GM19043 (cell line): ENCODE results near the gene SPCS1.
"Not testable (repeated sequence)": the region's sequence is repeated elsewhere in the genome, so short reads cannot be mapped to it uniquely, and the experiment has no call there.

Source experiments
- ATAC-seq: cut with Tn5 transposase; IDR thresholded peaks from one replicate; pipeline ENCODE4 v1.9.1; 2021; ENCODE audit warnings: low read depth; ENCODE audit not compliant: unreplicated experiment

The SPCS1 gene

DNA sequence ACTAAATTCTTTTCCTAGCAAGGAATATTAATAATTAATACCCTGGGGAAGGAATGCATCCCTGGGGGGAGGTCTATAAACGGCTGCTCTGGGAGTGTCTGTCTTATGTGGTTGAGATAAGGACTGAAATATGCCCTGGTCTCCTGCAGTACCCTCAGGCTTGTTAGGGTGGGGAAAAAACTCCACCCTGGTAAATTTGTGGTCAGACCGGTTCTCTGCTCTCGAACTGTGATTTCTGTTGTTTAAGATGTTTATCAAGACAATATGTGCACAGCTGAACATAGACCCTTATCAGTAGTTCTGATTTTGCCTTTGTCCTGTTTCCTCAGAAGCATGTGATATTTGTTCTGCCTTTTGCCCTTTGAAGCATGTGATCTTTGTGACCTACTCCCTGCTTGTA, 22.8 kb downstream of the SPCS1 start:
- ATAC-seq, result not testable (repeated sequence)

GRCh38 chr3:52730681-52731080, 24.8 kb downstream of the SPCS1 start:
- ATAC-seq, result no peak

DNA sequence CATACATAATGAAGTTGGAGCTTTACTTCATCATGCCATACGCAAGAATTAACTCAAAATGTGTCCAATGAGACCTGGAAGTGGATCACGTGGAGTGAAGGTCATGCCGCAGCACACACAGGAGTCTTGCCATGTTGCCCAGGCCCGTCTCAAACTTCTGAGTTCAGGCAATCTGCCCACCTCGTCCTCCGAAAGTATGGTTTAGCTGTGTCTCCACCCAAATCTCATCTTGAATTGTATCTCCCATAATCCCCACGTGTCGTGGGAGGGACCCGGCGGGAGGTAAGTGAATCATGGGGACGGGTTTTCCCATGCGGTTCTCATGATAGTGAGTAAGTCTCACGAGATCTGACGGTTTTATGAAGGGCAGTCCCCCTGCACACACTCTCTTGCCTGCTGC, 25.7 kb downstream of the SPCS1 start:
- ATAC-seq, result no peak

GRCh38 chr3:52733256-52733891, 27.5 kb downstream of the SPCS1 start:
- ATAC-seq, result no peak

DNA sequence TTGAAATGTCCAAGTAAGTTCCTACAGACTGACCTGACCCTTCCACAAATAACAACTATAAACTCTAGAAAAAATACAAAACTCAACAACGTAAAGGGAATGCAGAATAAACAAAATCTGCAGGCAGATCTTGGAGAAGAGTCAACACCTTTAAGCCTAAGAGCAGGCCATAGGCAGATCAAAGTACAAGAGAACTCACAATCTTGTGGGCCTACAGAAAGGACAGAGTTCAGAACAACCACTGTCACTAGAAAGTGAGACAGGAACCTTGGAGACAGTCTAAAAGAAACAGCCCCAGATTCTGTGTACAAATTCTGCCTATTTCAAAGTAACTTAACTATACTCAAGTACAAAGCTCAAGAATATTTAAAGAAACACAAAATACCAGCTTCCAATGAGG, 33.8 kb downstream of the SPCS1 start:
- no peak for ATAC-seq

- no peak for ATAC-seq
These were observed 36.6 kb downstream of the SPCS1 start for GRCh38 chr3:52742418-52743041.

- no peak for ATAC-seq
These were observed 37.2 kb downstream of the SPCS1 start for GRCh38 chr3:52743152-52743551.

DNA sequence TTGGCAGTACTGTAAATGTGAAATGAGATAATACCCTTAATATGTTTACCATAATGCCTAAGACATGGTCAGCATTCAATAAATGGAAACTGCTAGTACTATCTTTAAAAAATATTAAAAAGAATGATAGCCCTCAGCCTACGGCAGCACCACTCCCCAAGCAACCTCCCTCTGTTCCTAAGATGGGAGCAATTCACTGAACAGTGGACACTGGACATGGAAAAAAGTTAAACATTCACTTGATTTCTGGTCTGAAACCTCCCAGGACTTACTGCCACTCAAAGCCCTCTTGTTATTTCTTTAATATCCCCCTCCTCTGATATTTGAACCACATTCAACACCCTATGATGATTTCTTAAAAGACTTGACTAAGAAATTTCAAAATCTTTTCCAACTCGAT, 37.8 kb downstream of the SPCS1 start:
- no peak for ATAC-seq

- no peak for ATAC-seq
These were observed 46.2 kb downstream of the SPCS1 start for GRCh38 chr3:52752045-52752660.

- no peak for ATAC-seq
These were observed 48.5 kb downstream of the SPCS1 start for GRCh38 chr3:52754373-52754772.

GRCh38 chr3:52756141-52756540, 50.2 kb downstream of the SPCS1 start:
- no peak for ATAC-seq
